SK-N-MC (cell line): Measurements from ENCODE around the gene MOB3B.

Experiments used
- DNase-seq: peaks from one replicate; pipeline ENCODE4 v3.0.0-alpha.2; 2011; ENCODE audit warnings: low read depth, low spot score
- H3K27ac ChIP-seq: fragments of 200-600 bp; sonication (generic); 2 replicates; pipeline ENCODE4 v1.5.1; 2016; ENCODE audit warnings: mixed run types
- H3K36me3 ChIP-seq: fragments of 200-600 bp; sonication (generic); 2 replicates; pipeline ENCODE4 v1.6.1; 2017; ENCODE audit warnings: antibody characterized with exemption, low read length, mixed read lengths; ENCODE audit not compliant: insufficient read depth
- H3K4me3 ChIP-seq: fragments of 200-600 bp; sonication (generic); 2 replicates; pipeline ENCODE4 v1.5.1; 2016
- H3K9ac ChIP-seq: fragments of 200-600 bp; sonication (generic); 2 replicates; pipeline ENCODE4 v1.8.0; 2017; ENCODE audit warnings: mixed run types, mixed read lengths; ENCODE audit not compliant: insufficient read length
- H3K9me3 ChIP-seq: fragments of 200-600 bp; sonication (generic); 2 replicates; pipeline ENCODE4 v1.6.1; 2017; ENCODE audit warnings: low read depth, mild to moderate bottlenecking, antibody characterized with exemption, low read length, moderate library complexity, mixed read lengths
- EZH2 ChIP-seq: fragments of 200-600 bp; sonication (generic); IDR thresholded peaks from one replicate; pipeline ENCODE4 v1.6.1; 2017; ENCODE audit warnings: antibody characterized with exemption
- FOXP2 ChIP-seq: optimal IDR thresholded peaks from 2 replicates; pipeline ENCODE3; 2011; ENCODE audit warnings: mild to moderate bottlenecking, moderate library complexity; ENCODE audit not compliant: insufficient read depth; ENCODE audit errors: extremely low read length, control extremely low read depth
- POLR2AphosphoS5 ChIP-seq: IDR thresholded peaks from 2 replicates; pipeline ENCODE4 v1.6.1; 2012; ENCODE audit warnings: mild to moderate bottlenecking, low read depth, low read length, borderline replicate concordance

MOB3B gene

DNA sequence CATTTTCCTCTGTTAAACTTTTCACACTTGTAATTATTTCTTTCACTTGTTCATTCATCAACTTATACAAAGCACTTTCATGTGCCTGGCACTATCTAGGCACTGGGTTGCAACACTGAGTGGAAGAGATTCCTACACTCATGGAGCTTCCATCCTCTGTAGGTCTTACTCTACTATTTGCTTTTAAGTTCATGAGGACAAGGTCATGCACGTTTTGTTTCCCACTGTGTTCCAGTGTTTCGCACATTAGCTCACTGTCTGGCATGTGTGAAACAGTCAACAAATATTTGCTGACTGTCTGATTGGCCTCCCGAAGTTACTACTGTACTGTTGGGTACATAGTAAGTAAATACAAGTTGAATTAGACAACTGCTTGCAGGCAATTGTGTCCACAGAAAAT, 93.4 kb downstream of the MOB3B start:
- no peaks in the 10 kb centered on the region for H3K9me3 ChIP-seq
- H3K36me3 ChIP-seq: no peaks in the 10 kb centered on the region
- H3K9ac ChIP-seq: no peak overlapping the region
- H3K4me3 ChIP-seq: no peak overlapping the region
- H3K27ac ChIP-seq: no peak overlapping the region
- TF ChIP-seq EZH2: no peak
- no peak for TF ChIP-seq POLR2AphosphoS5
- no peak for TF ChIP-seq FOXP2
- DNase-seq: no peak

DNA sequence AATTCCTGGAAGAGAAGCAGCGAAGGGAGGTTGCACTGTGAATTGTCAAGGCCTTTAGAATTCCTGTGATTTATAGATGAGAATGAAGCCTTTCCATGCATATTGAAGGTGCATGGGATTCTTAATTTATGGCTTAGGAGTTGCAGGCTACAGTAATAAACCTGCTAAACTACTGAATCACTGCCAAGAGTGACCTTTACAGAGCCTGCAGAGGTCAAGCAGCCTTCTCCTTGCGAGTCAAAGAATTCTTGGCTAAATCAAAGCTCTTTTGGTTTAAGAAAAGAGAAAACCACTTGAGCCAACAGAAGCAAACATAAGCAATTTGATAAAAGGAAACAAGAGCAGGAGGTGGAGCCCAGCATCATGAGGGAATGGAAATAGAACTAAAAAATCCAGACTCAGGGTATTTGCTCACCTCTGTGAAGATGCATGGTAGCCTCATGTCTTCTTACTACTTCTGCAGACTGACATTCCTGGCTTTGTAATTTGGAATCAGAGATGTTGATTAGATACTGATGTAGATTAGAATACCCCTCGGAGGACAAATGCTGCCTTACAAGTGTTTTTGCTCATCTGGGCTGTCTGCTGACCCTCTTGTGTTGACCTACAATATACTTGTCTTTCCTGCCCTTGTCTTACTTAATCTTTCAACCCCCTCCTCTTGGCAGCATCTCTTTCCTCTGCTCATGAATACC, 95.8 kb downstream of the MOB3B start:
- no peak overlapping the region for H3K27ac ChIP-seq
- H3K4me3 ChIP-seq: no peak overlapping the region
- H3K36me3 ChIP-seq: no peaks in the 10 kb centered on the region
- no peak for TF ChIP-seq POLR2AphosphoS5
- TF ChIP-seq EZH2: no peak
- TF ChIP-seq FOXP2: no peak
- no peak for DNase-seq
- H3K9ac ChIP-seq: no peak overlapping the region
- H3K9me3 ChIP-seq: no peaks in the 10 kb centered on the region

DNA sequence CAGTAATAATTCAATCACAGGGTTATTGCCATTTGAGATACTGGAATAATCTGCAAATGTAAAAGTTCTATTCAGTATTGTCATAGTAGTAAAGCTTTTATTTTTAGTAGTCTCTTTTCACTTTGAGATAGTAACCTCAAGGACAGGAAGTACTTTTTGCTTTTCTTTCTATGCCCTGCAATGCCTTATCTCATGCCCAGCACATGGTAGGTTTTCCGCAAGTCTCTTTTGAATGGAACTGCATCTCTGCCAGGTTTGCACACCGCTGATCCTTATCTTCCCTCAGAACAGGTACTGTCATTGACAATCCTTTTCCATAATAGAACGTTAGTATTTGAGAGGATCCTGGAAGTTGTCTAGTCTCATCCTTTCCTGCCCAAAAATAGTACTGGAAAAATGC, 97.3 kb downstream of the MOB3B start:
- no peak for DNase-seq
- TF ChIP-seq POLR2AphosphoS5 (no peak), FOXP2 (no peak), EZH2 (no peak)
- no peak overlapping the region for H3K9ac ChIP-seq
- H3K9me3 ChIP-seq: no peaks in the 10 kb centered on the region
- H3K4me3 ChIP-seq: no peak overlapping the region
- no peaks in the 10 kb centered on the region for H3K36me3 ChIP-seq
- no peak overlapping the region for H3K27ac ChIP-seq

DNA sequence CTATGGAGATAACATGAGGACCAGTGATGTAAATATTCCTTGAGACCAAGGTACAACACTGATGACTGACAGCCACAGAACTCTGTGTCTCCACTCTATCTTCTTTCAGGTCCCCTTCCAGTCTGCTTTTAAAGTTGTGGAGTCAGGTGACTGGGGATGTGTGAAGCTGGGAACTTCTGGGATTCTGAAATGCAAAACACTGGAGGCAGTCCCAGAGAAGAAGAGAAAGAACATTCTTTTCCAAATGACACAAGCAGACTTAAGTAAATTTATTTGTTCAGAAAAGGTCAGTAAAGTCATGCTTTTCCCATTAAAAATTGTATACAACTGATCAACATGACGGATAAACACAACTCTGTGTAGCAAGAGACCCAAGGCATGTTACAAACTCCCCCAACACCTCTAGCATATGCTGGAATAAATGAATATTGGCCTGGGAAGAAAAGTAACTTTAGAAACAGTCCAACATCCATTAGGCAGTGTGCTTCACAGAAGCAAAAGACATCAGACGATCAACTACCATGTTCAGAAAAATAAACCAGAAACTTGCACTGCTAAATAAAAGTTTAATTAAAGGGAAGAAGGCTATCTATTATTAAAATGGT, 98.0 kb downstream of the MOB3B start:
- H3K27ac ChIP-seq: no peak overlapping the region
- no peaks in the 10 kb centered on the region for H3K9me3 ChIP-seq
- no peak for TF ChIP-seq FOXP2
- TF ChIP-seq POLR2AphosphoS5: no peak
- TF ChIP-seq EZH2: no peak
- no peaks in the 10 kb centered on the region for H3K36me3 ChIP-seq
- DNase-seq: no peak
- no peak overlapping the region for H3K4me3 ChIP-seq
- no peak overlapping the region for H3K9ac ChIP-seq

DNA sequence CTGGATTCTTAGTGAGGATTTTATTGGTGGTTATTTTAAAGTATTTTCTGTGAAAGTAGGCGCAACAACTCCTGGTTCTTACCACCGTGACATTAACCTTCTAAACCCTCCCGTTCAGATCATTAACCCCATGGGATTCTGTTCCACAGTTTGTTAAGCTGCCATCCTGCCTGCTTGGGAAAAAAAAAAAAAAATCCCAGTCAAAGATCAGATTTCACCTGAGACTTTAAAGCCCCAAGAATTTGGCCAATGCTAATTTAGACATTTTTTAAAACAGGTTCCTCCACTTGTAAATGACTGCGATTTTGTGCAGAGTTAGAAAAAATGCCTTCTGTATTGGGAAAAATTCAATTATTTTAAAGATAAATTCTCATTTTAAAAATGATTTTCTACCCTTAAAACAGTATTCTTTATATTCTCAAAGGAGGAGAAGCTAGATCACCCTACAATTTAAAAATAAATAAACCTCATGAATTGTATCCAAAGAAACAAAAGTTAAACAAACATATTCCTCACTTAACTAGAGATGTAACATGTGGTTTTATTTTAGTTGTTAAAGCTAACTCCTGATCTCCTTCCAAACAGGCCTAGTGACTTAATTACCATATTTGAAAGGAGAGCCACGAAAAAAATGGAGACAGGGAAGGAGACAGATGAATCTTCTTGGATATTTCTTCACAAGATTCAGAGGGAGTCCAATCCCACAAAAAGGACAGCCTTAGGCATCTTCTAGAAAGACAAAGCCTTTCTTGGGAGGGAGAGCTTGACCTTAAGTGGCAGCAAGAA, 98.7 kb downstream of the MOB3B start:
- Histone ChIP-seq H3K4me3 (no peak overlapping the region), H3K27ac (no peak overlapping the region), H3K36me3 (no peaks in the 10 kb centered on the region), H3K9me3 (no peaks in the 10 kb centered on the region), H3K9ac (no peak overlapping the region)
- TF ChIP-seq FOXP2 (no peak), POLR2AphosphoS5 (no peak), EZH2 (no peak)
- DNase-seq: no peak

DNA sequence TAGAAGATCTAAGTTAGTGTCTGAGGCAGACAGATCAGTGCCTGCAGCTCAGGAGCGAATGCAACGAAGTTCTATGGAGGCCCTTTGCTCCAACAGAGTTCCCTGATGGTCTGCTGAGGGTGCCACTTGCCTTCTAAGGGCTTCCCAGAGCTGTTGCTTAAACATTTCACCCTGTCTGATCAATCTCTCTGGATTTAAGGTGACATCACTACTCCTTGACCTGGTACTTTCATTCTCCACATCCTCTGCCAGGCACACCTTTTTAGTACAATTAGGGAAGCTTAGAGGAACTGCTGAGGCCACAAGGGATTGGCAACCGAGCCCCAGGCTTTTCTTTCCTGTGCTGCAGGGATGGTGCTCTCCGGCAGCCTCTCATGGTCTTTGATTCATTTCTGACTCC, 99.7 kb downstream of the MOB3B start:
- DNase-seq: no peak
- Histone ChIP-seq H3K9me3 (no peaks in the 10 kb centered on the region), H3K4me3 (no peak overlapping the region), H3K36me3 (no peaks in the 10 kb centered on the region), H3K27ac (no peak overlapping the region), H3K9ac (no peak overlapping the region)
- no peak for TF ChIP-seq FOXP2
- TF ChIP-seq EZH2: no peak
- TF ChIP-seq POLR2AphosphoS5: no peak

DNA sequence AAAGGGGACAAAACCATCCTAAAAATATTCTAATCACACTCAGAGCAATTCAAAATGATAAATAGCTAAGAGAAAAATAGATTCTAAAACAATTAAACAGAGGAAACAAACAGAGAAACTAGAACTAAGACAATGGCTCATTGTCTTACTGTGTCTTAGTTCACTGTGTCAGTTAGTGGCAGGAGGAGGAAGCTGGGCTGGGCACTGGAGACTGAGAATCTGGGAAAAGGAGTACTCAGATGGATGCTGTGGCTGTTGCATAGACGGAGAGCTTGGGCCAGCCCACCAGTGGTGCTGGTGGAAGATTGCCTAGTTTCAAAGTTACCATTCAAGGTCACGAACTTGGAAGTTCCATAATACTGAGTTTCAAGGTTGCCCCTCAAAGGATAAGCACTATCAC, 100.2 kb downstream of the MOB3B start:
- no peak overlapping the region for H3K9ac ChIP-seq
- DNase-seq: no peak
- no peaks in the 10 kb centered on the region for H3K9me3 ChIP-seq
- H3K27ac ChIP-seq: no peak overlapping the region
- H3K4me3 ChIP-seq: no peak overlapping the region
- no peaks in the 10 kb centered on the region for H3K36me3 ChIP-seq
- TF ChIP-seq FOXP2: no peak

DNA sequence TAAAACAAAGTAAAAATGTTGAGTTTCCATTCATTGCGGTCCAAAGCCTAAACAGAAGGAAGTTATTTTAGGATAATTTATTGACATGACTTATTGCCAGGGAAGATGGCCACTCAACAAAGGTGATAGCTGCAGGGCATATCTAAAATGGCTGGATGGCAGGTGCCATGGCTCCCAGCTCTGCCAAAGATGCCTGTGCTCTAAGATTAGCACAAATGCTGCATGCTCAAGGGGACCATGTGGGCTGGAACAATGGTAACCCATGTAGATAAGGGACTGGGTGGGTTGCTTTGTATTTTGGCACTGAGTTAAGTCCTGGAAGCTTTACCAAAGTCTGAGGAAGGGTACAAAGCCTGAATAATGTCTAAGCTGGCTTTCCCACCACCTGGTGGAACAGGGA, 101.1 kb downstream of the MOB3B start:
- no peak overlapping the region for H3K27ac ChIP-seq
- TF ChIP-seq EZH2 (no peak), FOXP2 (no peak)

More for the DNA sequence above, 101.1 kb downstream of the MOB3B start:
- no peaks in the 10 kb centered on the region for H3K9me3 ChIP-seq
- no peak overlapping the region for H3K4me3 ChIP-seq
- no peak overlapping the region for H3K9ac ChIP-seq
- no peak for DNase-seq
- H3K36me3 ChIP-seq: no peaks in the 10 kb centered on the region
